IMR-90 (cell line): ENCODE measurements around the gene CACNA1I.

ENCODE experiments used
- BHLHE40 ChIP-seq: fragments of 150-350 bp; IDR thresholded peaks from 2 replicates; pipeline ENCODE4 v1.6.1; 2016; ENCODE audit warnings: mild to moderate bottlenecking, low read depth, low read length
- CEBPB ChIP-seq: IDR thresholded peaks from 2 replicates; pipeline ENCODE4 v1.6.1; 2012; ENCODE audit warnings: low read depth, low read length, improper control_type of control experiment
- CHD1 ChIP-seq: IDR thresholded peaks from 2 replicates; pipeline ENCODE4 v1.6.1; 2012; ENCODE audit warnings: low read depth, low read length, improper control_type of control experiment
- FOS ChIP-seq: fragments of 150-350 bp; IDR thresholded peaks from 2 replicates; pipeline ENCODE4 v1.6.1; 2016; ENCODE audit warnings: low read depth, low read length
- MAFK ChIP-seq: IDR thresholded peaks from 2 replicates; pipeline ENCODE4 v1.6.1; 2012; ENCODE audit warnings: low read depth, low read length, improper control_type of control experiment
- MAZ ChIP-seq: IDR thresholded peaks from 2 replicates; pipeline ENCODE4 v1.6.1; 2012; ENCODE audit warnings: low read depth, mild to moderate bottlenecking, low read length, improper control_type of control experiment, moderate library complexity, borderline replicate concordance
- MXI1 ChIP-seq: IDR thresholded peaks from 2 replicates; pipeline ENCODE4 v1.6.1; 2012; ENCODE audit warnings: low read depth, mild to moderate bottlenecking, low read length, moderate library complexity, borderline replicate concordance
- POLR2A ChIP-seq: IDR thresholded peaks from 2 replicates; pipeline ENCODE4 v1.6.1; 2012; ENCODE audit warnings: mild to moderate bottlenecking, low read depth, low read length
- RAD21 ChIP-seq: IDR thresholded peaks from 2 replicates; pipeline ENCODE4 v1.6.1; 2012; ENCODE audit warnings: low read length, improper control_type of control experiment
- RCOR1 ChIP-seq: IDR thresholded peaks from 2 replicates; pipeline ENCODE4 v1.6.1; 2012; ENCODE audit warnings: mild to moderate bottlenecking, low read length, improper control_type of control experiment; ENCODE audit not compliant: insufficient replicate concordance
- RFX5 ChIP-seq: IDR thresholded peaks from 2 replicates; pipeline ENCODE4 v1.8.0; 2012; ENCODE audit warnings: low read depth, mild to moderate bottlenecking, low read length, moderate library complexity
- TF ChIP-seq, protein P1 (sequence below): conservative IDR thresholded peaks from 2 replicates; pipeline ENCODE4 v1.5.1; 2012; ENCODE audit warnings: mild to moderate bottlenecking, low read depth, low read length, improper control_type of control experiment
- TF ChIP-seq, protein P2 (sequence below): fragments of 150-350 bp; IDR thresholded peaks from 2 replicates; pipeline ENCODE4 v1.6.1; 2016; ENCODE audit warnings: low read depth, mild to moderate bottlenecking, low read length, moderate library complexity, borderline replicate concordance
- TF ChIP-seq, protein P3 (sequence below): fragments of 150-350 bp; IDR thresholded peaks from 2 replicates; pipeline ENCODE4 v1.6.1; 2017; ENCODE audit warnings: mild to moderate bottlenecking, antibody characterized with exemption, low read length, low read depth

DNA sequence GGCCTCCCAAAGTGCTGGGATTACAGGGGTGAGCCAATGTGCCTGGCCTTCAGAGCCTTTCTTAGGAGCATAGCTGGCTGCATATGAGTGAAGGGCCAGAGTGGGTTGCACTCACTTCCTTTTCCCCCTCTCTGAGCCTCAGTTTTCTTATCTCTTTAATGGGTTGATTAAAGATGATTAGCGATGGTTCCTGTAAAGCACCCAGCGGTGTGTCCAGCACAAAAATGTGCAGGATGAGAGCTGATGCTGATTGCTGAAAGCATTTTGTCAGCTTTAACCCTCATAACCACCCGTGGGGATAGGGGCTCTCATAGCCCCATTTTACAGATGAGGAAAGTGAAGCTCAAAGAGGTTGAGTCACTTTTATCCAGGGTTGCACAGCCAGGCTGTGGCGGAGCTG is 5.5 kb downstream of the CACNA1I start:
- TF ChIP-seq, protein P1, sequence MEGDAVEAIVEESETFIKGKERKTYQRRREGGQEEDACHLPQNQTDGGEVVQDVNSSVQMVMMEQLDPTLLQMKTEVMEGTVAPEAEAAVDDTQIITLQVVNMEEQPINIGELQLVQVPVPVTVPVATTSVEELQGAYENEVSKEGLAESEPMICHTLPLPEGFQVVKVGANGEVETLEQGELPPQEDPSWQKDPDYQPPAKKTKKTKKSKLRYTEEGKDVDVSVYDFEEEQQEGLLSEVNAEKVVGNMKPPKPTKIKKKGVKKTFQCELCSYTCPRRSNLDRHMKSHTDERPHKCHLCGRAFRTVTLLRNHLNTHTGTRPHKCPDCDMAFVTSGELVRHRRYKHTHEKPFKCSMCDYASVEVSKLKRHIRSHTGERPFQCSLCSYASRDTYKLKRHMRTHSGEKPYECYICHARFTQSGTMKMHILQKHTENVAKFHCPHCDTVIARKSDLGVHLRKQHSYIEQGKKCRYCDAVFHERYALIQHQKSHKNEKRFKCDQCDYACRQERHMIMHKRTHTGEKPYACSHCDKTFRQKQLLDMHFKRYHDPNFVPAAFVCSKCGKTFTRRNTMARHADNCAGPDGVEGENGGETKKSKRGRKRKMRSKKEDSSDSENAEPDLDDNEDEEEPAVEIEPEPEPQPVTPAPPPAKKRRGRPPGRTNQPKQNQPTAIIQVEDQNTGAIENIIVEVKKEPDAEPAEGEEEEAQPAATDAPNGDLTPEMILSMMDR: no peak
- no peak for TF ChIP-seq POLR2A
- no peak for TF ChIP-seq RAD21
- TF ChIP-seq MXI1: no peak
- no peak for TF ChIP-seq CHD1
- TF ChIP-seq, protein P2, sequence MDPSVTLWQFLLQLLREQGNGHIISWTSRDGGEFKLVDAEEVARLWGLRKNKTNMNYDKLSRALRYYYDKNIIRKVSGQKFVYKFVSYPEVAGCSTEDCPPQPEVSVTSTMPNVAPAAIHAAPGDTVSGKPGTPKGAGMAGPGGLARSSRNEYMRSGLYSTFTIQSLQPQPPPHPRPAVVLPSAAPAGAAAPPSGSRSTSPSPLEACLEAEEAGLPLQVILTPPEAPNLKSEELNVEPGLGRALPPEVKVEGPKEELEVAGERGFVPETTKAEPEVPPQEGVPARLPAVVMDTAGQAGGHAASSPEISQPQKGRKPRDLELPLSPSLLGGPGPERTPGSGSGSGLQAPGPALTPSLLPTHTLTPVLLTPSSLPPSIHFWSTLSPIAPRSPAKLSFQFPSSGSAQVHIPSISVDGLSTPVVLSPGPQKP: no peak
- TF ChIP-seq, protein P3, sequence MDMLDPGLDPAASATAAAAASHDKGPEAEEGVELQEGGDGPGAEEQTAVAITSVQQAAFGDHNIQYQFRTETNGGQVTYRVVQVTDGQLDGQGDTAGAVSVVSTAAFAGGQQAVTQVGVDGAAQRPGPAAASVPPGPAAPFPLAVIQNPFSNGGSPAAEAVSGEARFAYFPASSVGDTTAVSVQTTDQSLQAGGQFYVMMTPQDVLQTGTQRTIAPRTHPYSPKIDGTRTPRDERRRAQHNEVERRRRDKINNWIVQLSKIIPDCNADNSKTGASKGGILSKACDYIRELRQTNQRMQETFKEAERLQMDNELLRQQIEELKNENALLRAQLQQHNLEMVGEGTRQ: no peak
- no peak for TF ChIP-seq CEBPB
- TF ChIP-seq RCOR1: no peak
- TF ChIP-seq MAFK: no peak
- no peak for TF ChIP-seq MAZ
- no peak for TF ChIP-seq FOS
- no peak for TF ChIP-seq RFX5
- TF ChIP-seq BHLHE40: no peak
